GM18505 (cell line): ENCODE measurements around the gene CDCA8.
"Not testable (repeated sequence)": the region's sequence is repeated elsewhere in the genome, so short reads cannot be mapped to it uniquely, and the experiment has no call there.

ENCODE experiments used
- ATAC-seq: cut with Tn5 transposase; IDR thresholded peaks from one replicate; pipeline ENCODE4 v1.9.1; 2021; ENCODE audit not compliant: unreplicated experiment
- POLR2A ChIP-seq: IDR thresholded peaks from 4 replicates; pipeline ENCODE4 v1.6.1; 2011; ENCODE audit warnings: borderline replicate concordance; ENCODE audit not compliant: insufficient read depth, insufficient read length; ENCODE audit errors: extremely low read depth

The CDCA8 gene

GRCh38 chr1:37685722-37686121 is 6.6 kb upstream of the CDCA8 start:
- TF ChIP-seq POLR2A: no peak
- ATAC-seq: no peak

GRCh38 chr1:37687764-37688163 is 4.6 kb upstream of the CDCA8 start:
- ATAC-seq: not testable (repeated sequence)

GRCh38 chr1:37688926-37689325 is 3.4 kb upstream of the CDCA8 start:
- ATAC-seq: no peak
- TF ChIP-seq POLR2A: no peak

- ATAC-seq: no peak
Observed at GRCh38 chr1:37691497-37692077, 729 bp upstream of the CDCA8 start.

GRCh38 chr1:37692834-37693175 is 489 bp downstream of the CDCA8 start:
- no peak for ATAC-seq
- TF ChIP-seq POLR2A: no peak

More at GRCh38 chr1:37691497-37692077, 729 bp upstream of the CDCA8 start:
- TF ChIP-seq POLR2A: no peak

- no peak for TF ChIP-seq POLR2A
- no peak for ATAC-seq
Observed at GRCh38 chr1:37697090-37697489, 4.8 kb downstream of the CDCA8 start.

GRCh38 chr1:37697737-37698136 is 5.4 kb downstream of the CDCA8 start:
- no peak for ATAC-seq
- TF ChIP-seq POLR2A: no peak

GRCh38 chr1:37699147-37699546 is 6.8 kb downstream of the CDCA8 start:
- ATAC-seq: no peak
- no peak for TF ChIP-seq POLR2A

- no peak for TF ChIP-seq POLR2A
- ATAC-seq: no peak
Observed at GRCh38 chr1:37701051-37701450, 8.7 kb downstream of the CDCA8 start.

- no peak for TF ChIP-seq POLR2A
- ATAC-seq: no peak
Observed at GRCh38 chr1:37703061-37703460, 10.7 kb downstream of the CDCA8 start.

GRCh38 chr1:37704966-37705365 is 12.7 kb downstream of the CDCA8 start:
- TF ChIP-seq POLR2A: no peak

GRCh38 chr1:37705399-37705798 is 13.1 kb downstream of the CDCA8 start:
- ATAC-seq: no peak
- no peak for TF ChIP-seq POLR2A

More at GRCh38 chr1:37704966-37705365, 12.7 kb downstream of the CDCA8 start:
- no peak for ATAC-seq

GRCh38 chr1:37708471-37708870 is 16.2 kb downstream of the CDCA8 start:
- no peak for TF ChIP-seq POLR2A
- no peak for ATAC-seq

- no peak for TF ChIP-seq POLR2A
- no peak for ATAC-seq
Observed at GRCh38 chr1:37714226-37714625, 21.9 kb downstream of the CDCA8 start.

- no peak for ATAC-seq
- TF ChIP-seq POLR2A: no peak
Observed at GRCh38 chr1:37714689-37715088, 22.4 kb downstream of the CDCA8 start.
